HL-60 (cell line): ENCODE results near the gene NFAM1.

Experiments
- GABPA ChIP-seq: IDR thresholded peaks from 2 replicates; pipeline ENCODE4 v1.6.1; 2012; ENCODE audit warnings: low read depth
- POLR2AphosphoS5 ChIP-seq: IDR thresholded peaks from 2 replicates; pipeline ENCODE4 v1.6.1; 2012; ENCODE audit warnings: low read depth
- TF ChIP-seq, protein P1 (sequence below): IDR thresholded peaks from one replicate; pipeline ENCODE4 v1.5.1; 2011; ENCODE audit warnings: low read length, control low read depth, inconsistent platforms; ENCODE audit not compliant: insufficient read depth
- TF ChIP-seq, protein P2 (sequence below): IDR thresholded peaks from 2 replicates; pipeline ENCODE4 v1.6.1; 2012; ENCODE audit warnings: low read depth; ENCODE audit not compliant: insufficient replicate concordance

DNA sequence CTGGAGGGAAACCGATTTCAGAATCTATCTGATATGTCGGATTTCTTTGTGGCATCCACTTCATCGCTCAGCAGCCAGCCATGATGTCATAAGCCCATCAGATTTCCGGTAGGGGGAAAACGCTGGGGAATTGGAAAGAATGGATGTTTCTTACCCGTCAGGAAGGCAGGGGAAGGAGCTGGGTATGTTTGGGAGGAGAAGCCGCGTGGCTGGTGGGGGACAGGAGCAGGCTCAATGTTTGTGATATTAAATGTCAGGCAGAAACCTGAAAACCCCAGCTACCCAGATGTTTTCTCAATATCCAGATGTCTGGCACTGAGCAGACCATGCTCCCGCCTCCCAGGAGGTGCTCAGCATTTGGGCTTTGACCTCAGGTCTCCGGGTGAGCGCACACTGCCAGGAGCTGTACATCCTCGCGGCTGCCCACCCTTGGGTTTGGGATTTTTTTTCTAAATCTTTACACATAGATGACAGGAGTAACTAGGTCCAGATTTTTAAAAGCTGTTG, 67.5 kb downstream of the NFAM1 start:
- TF ChIP-seq, protein P1, sequence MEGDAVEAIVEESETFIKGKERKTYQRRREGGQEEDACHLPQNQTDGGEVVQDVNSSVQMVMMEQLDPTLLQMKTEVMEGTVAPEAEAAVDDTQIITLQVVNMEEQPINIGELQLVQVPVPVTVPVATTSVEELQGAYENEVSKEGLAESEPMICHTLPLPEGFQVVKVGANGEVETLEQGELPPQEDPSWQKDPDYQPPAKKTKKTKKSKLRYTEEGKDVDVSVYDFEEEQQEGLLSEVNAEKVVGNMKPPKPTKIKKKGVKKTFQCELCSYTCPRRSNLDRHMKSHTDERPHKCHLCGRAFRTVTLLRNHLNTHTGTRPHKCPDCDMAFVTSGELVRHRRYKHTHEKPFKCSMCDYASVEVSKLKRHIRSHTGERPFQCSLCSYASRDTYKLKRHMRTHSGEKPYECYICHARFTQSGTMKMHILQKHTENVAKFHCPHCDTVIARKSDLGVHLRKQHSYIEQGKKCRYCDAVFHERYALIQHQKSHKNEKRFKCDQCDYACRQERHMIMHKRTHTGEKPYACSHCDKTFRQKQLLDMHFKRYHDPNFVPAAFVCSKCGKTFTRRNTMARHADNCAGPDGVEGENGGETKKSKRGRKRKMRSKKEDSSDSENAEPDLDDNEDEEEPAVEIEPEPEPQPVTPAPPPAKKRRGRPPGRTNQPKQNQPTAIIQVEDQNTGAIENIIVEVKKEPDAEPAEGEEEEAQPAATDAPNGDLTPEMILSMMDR = no peak
- TF ChIP-seq, protein P2, sequence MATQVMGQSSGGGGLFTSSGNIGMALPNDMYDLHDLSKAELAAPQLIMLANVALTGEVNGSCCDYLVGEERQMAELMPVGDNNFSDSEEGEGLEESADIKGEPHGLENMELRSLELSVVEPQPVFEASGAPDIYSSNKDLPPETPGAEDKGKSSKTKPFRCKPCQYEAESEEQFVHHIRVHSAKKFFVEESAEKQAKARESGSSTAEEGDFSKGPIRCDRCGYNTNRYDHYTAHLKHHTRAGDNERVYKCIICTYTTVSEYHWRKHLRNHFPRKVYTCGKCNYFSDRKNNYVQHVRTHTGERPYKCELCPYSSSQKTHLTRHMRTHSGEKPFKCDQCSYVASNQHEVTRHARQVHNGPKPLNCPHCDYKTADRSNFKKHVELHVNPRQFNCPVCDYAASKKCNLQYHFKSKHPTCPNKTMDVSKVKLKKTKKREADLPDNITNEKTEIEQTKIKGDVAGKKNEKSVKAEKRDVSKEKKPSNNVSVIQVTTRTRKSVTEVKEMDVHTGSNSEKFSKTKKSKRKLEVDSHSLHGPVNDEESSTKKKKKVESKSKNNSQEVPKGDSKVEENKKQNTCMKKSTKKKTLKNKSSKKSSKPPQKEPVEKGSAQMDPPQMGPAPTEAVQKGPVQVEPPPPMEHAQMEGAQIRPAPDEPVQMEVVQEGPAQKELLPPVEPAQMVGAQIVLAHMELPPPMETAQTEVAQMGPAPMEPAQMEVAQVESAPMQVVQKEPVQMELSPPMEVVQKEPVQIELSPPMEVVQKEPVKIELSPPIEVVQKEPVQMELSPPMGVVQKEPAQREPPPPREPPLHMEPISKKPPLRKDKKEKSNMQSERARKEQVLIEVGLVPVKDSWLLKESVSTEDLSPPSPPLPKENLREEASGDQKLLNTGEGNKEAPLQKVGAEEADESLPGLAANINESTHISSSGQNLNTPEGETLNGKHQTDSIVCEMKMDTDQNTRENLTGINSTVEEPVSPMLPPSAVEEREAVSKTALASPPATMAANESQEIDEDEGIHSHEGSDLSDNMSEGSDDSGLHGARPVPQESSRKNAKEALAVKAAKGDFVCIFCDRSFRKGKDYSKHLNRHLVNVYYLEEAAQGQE = no peak
- no peak for TF ChIP-seq GABPA
- TF ChIP-seq POLR2AphosphoS5 = no peak
